ENCODE data around the gene RIIAD1. TPM values are rescaled to one million over a fixed set of nuclear protein-coding genes. Genes with fewer than 3 reads are reported as not detected.
"Not testable (repeated sequence)": the region's sequence is repeated elsewhere in the genome, so short reads cannot be mapped to it uniquely, and the experiment has no call there.

The RIIAD1 gene
- total RNA-seq, result not detected
- polyA plus RNA-seq, result not detected

- H3K27ac Mint-ChIP-seq, result peak within 1 kb of the TSS in 6 of 7 donors; percentile 55 to 86 (median 75)
- H3K36me3 Mint-ChIP-seq, result no peaks in the 10 kb centered on the region
- H3K9me3 Mint-ChIP-seq, result no peaks in the 10 kb centered on the region
- H3K4me3 Mint-ChIP-seq, result peak within 1 kb of the TSS; percentile 74 to 88 (median 80)
- no peak within 1 kb of the TSS for H3K27ac ChIP-seq (ENCODE audit: low read depth, low read length)
- H3K9me3 ChIP-seq (ENCODE audit: control insufficient read depth in 1 of 2, low read length in 2 of 2), result no peaks in the 10 kb centered on the region
- intact Hi-C loops (cut with micrococcal nuclease), result no loop called here
- H3K4me3 ChIP-seq (ENCODE audit: low read length in 2 of 2), result peak within 1 kb of the TSS; percentile 28 to 42
- CTCF ChIA-PET (ENCODE audit: partially characterized antibody), result interaction anchor here (1.2 kb wide), 1 partner anchor 14 kb away, joined by 3 read pairs; no protein-coding TSS in a partner anchor
- DNase-seq, result peak; percentile 31 to 56 (median 46)
- POLR2A ChIA-PET (ENCODE audit: partially characterized antibody), result no interaction called here
- peaks cover 14 to 36% (median 26%) of the 10 kb centered on the region in 4 donors for H3K4me1 Mint-ChIP-seq
- H3K4me1 ChIP-seq (ENCODE audit: insufficient read depth, low read length), result peaks cover 27% of the 10 kb centered on the region
- peaks cover 32% of the 10 kb centered on the region for H3K27me3 ChIP-seq (ENCODE audit: insufficient read depth, low read length)
- H3K27me3 Mint-ChIP-seq, result peaks cover 32 to 45% of the 10 kb centered on the region in 2 donors
- H3K36me3 ChIP-seq (ENCODE audit: insufficient read depth, low read length), result no peaks in the 10 kb centered on the region
Observed at GRCh38 chr1:151720974-151721787, at the start of gene RIIAD1. Gene RIIAD1, plus strand, starts transcription at chr1:151721522. Its CDS starts 15 bp downstream, at chr1:151721537.

GRCh38 chr1:151673407-151673806, 47.9 kb upstream of the RIIAD1 start:
- Mint-ChIP-seq H3K4me3 (no peak overlapping the region), H3K36me3 (peaks cover 56 to 57% of the 10 kb centered on the region in 2 donors), H3K4me1 (peaks cover 2 to 14% (median 10%) of the 10 kb centered on the region in 4 donors), H3K27ac (peak overlapping the region in 1 of 7 donors; percentile 75), H3K27me3 (no peaks in the 10 kb centered on the region), H3K9me3 (no peaks in the 10 kb centered on the region)
- intact Hi-C loops (cut with micrococcal nuclease), result no loop called here
- no peak for DNase-seq
- H3K36me3 ChIP-seq (ENCODE audit: insufficient read depth, low read length), result peaks cover 7% of the 10 kb centered on the region
- H3K27me3 ChIP-seq (ENCODE audit: insufficient read depth, low read length), result no peaks in the 10 kb centered on the region
- H3K27ac ChIP-seq (ENCODE audit: low read depth, low read length), result no peak overlapping the region
- no peaks in the 10 kb centered on the region for H3K9me3 ChIP-seq (ENCODE audit: control insufficient read depth in 1 of 2, low read length in 2 of 2)
- CTCF ChIA-PET (ENCODE audit: partially characterized antibody), result interaction anchor here (0.8 kb wide), 1 partner anchor 10 kb away, joined by 3 read pairs; no protein-coding TSS in a partner anchor
- H3K4me3 ChIP-seq (ENCODE audit: low read length in 2 of 2), result no peak overlapping the region
- POLR2A ChIA-PET (ENCODE audit: partially characterized antibody), result no interaction called here
- H3K4me1 ChIP-seq (ENCODE audit: insufficient read depth, low read length), result no peaks in the 10 kb centered on the region

DNA sequence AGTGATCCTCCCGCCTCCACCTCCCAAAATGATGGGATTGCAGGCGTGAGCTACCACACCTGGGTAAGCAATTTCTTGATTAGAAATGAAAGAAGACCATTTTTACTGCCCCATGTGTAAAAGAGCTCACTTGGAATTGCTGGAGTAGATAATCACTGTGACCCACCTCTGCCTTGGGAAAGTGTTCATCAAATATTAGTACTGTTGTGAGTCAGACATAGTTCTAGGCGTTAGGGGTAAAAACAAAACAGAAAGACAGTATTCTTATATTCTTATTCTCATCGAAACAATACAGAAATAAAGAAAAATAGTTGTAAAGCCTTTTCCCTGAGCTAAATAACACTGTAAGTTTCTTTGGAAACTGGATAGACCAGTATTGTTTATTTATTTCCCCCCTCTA, 40.9 kb upstream of the RIIAD1 start:
- H3K27ac Mint-ChIP-seq, result peak overlapping the region in 1 of 7 donors; percentile 59
- ChIA-PET POLR2A (ENCODE audit: partially characterized antibody) (no interaction called here), CTCF (ENCODE audit: partially characterized antibody) (no interaction called here)
- H3K4me3 Mint-ChIP-seq, result no peak overlapping the region
- no peak for DNase-seq
- peaks cover 24 to 32% of the 10 kb centered on the region in 2 donors for H3K36me3 Mint-ChIP-seq
- no peaks in the 10 kb centered on the region for H3K9me3 Mint-ChIP-seq
- intact Hi-C loops (cut with micrococcal nuclease), result no loop called here
- Histone ChIP-seq H3K4me1 (ENCODE audit: insufficient read depth, low read length) (no peaks in the 10 kb centered on the region), H3K36me3 (ENCODE audit: insufficient read depth, low read length) (peaks cover 6% of the 10 kb centered on the region), H3K4me3 (ENCODE audit: low read length in 2 of 2) (no peak overlapping the region), H3K27ac (ENCODE audit: low read depth, low read length) (no peak overlapping the region), H3K9me3 (ENCODE audit: control insufficient read depth in 1 of 2, low read length in 2 of 2) (no peaks in the 10 kb centered on the region), H3K27me3 (ENCODE audit: insufficient read depth, low read length) (no peaks in the 10 kb centered on the region)
- peaks cover 0 to 5% (median 0%) of the 10 kb centered on the region in 4 donors for H3K4me1 Mint-ChIP-seq
- H3K27me3 Mint-ChIP-seq, result no peaks in the 10 kb centered on the region

DNA sequence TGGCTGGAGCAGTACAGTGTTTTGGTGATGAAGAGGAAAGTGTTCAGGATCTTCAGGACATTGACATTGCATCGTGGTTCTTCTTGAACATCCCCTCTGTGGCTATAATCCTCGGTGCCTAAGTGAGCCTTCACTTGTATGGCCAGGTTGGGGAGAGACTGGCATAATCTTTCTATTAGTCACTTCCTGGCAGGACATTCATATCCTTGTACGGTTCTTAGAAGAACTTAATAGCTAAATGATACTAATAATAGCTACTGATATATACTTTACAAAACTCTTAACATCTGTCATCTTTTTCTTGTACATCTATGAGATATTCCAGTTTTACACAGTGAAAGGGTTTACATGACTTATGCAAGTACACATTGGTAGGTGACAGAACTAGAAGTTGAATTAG, 40.5 kb upstream of the RIIAD1 start:
- Histone ChIP-seq H3K9me3 (ENCODE audit: control insufficient read depth in 1 of 2, low read length in 2 of 2) (no peaks in the 10 kb centered on the region), H3K27ac (ENCODE audit: low read depth, low read length) (no peak overlapping the region), H3K4me1 (ENCODE audit: insufficient read depth, low read length) (no peaks in the 10 kb centered on the region), H3K36me3 (ENCODE audit: insufficient read depth, low read length) (peaks cover 6% of the 10 kb centered on the region), H3K4me3 (ENCODE audit: low read length in 2 of 2) (no peak overlapping the region), H3K27me3 (ENCODE audit: insufficient read depth, low read length) (no peaks in the 10 kb centered on the region)
- H3K27me3 Mint-ChIP-seq, result no peaks in the 10 kb centered on the region
- H3K9me3 Mint-ChIP-seq, result no peaks in the 10 kb centered on the region
- peak overlapping the region in 1 of 7 donors; percentile 59 for H3K27ac Mint-ChIP-seq
- ChIA-PET CTCF (ENCODE audit: partially characterized antibody) (no interaction called here), POLR2A (ENCODE audit: partially characterized antibody) (no interaction called here)
- H3K4me1 Mint-ChIP-seq, result peaks cover 0 to 5% (median 0%) of the 10 kb centered on the region in 4 donors
- DNase-seq, result no peak
- H3K36me3 Mint-ChIP-seq, result peaks cover 28 to 30% of the 10 kb centered on the region in 2 donors
- intact Hi-C loops (cut with micrococcal nuclease), result no loop called here
- H3K4me3 Mint-ChIP-seq, result no peak overlapping the region

- H3K36me3 Mint-ChIP-seq, result peaks cover 33 to 40% of the 10 kb centered on the region in 2 donors
- CTCF ChIA-PET (ENCODE audit: partially characterized antibody), result no interaction called here
Observed at GRCh38 chr1:151681923-151682322, 39.4 kb upstream of the RIIAD1 start.

GRCh38 chr1:151682901-151683300, 38.4 kb upstream of the RIIAD1 start:
- H3K36me3 Mint-ChIP-seq, result peaks cover 34 to 41% of the 10 kb centered on the region in 2 donors
- H3K36me3 ChIP-seq (ENCODE audit: insufficient read depth, low read length), result peaks cover 14% of the 10 kb centered on the region
- H3K27ac ChIP-seq (ENCODE audit: low read depth, low read length); DNase-seq; H3K9me3 Mint-ChIP-seq; H3K27me3 ChIP-seq (ENCODE audit: insufficient read depth, low read length); H3K4me3 Mint-ChIP-seq; H3K4me3 ChIP-seq (ENCODE audit: low read length in 2 of 2); H3K4me1 Mint-ChIP-seq; intact Hi-C loops (cut with micrococcal nuclease); H3K27me3 Mint-ChIP-seq; H3K4me1 ChIP-seq (ENCODE audit: insufficient read depth, low read length); H3K9me3 ChIP-seq (ENCODE audit: control insufficient read depth in 1 of 2, low read length in 2 of 2); CTCF ChIA-PET (ENCODE audit: partially characterized antibody); POLR2A ChIA-PET (ENCODE audit: partially characterized antibody): not testable (repeated sequence)
- H3K27ac Mint-ChIP-seq, result peak overlapping the region in 1 of 7 donors; percentile 48

More at GRCh38 chr1:151681923-151682322, 39.4 kb upstream of the RIIAD1 start:
- intact Hi-C loops (cut with micrococcal nuclease), result no loop called here
- Histone ChIP-seq H3K27ac (ENCODE audit: low read depth, low read length) (no peak overlapping the region), H3K9me3 (ENCODE audit: control insufficient read depth in 1 of 2, low read length in 2 of 2) (no peaks in the 10 kb centered on the region), H3K4me3 (ENCODE audit: low read length in 2 of 2) (no peak overlapping the region), H3K27me3 (ENCODE audit: insufficient read depth, low read length) (no peaks in the 10 kb centered on the region), H3K4me1 (ENCODE audit: insufficient read depth, low read length) (no peaks in the 10 kb centered on the region), H3K36me3 (ENCODE audit: insufficient read depth, low read length) (peaks cover 12% of the 10 kb centered on the region)
- Mint-ChIP-seq H3K27me3 (no peaks in the 10 kb centered on the region), H3K9me3 (no peaks in the 10 kb centered on the region), H3K4me1 (peaks cover 0 to 4% (median 0%) of the 10 kb centered on the region in 4 donors), H3K4me3 (no peak overlapping the region), H3K27ac (no peak overlapping the region)
- POLR2A ChIA-PET (ENCODE audit: partially characterized antibody), result no interaction called here
- DNase-seq, result no peak

DNA sequence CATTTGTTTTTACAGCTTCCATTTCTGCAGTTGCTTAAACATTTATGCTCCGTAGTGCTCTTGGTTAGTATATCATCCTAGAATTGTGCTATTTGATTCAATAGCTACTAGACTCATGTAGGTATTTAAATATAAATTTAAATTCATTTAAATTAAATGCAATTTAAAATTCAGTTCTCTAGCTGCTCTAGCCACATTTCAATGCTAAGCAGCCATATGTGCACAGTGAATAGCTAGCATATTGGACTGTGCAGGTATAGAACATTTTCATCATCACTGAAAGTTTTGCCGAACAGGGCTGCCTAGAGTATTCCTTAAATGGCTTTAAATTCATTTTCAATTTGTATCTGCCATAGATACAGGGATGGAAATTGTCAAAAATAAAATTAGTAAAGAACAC, 37.2 kb upstream of the RIIAD1 start:
- peaks cover 34 to 39% of the 10 kb centered on the region in 2 donors for H3K36me3 Mint-ChIP-seq
- POLR2A ChIA-PET (ENCODE audit: partially characterized antibody), result interaction anchor here (0.7 kb wide), 1 partner anchor 74 kb away, joined by 4 read pairs; no protein-coding TSS in a partner anchor

More for the DNA sequence above, 37.2 kb upstream of the RIIAD1 start:
- H3K9me3 Mint-ChIP-seq, result no peaks in the 10 kb centered on the region
- CTCF ChIA-PET (ENCODE audit: partially characterized antibody), result interaction anchor here (0.7 kb wide), 1 partner anchor 74 kb away, joined by 3 read pairs; no protein-coding TSS in a partner anchor
- Histone ChIP-seq H3K4me1 (ENCODE audit: insufficient read depth, low read length) (no peaks in the 10 kb centered on the region), H3K36me3 (ENCODE audit: insufficient read depth, low read length) (peaks cover 14% of the 10 kb centered on the region), H3K9me3 (ENCODE audit: control insufficient read depth in 1 of 2, low read length in 2 of 2) (no peaks in the 10 kb centered on the region), H3K27ac (ENCODE audit: low read depth, low read length) (no peak overlapping the region), H3K4me3 (ENCODE audit: low read length in 2 of 2) (no peak overlapping the region), H3K27me3 (ENCODE audit: insufficient read depth, low read length) (no peaks in the 10 kb centered on the region)
- H3K4me3 Mint-ChIP-seq, result no peak overlapping the region
- no peak overlapping the region for H3K27ac Mint-ChIP-seq
- no peaks in the 10 kb centered on the region for H3K27me3 Mint-ChIP-seq
- H3K4me1 Mint-ChIP-seq, result peaks cover 0 to 5% (median 0%) of the 10 kb centered on the region in 4 donors
- intact Hi-C loops (cut with micrococcal nuclease), result no loop called here
- no peak for DNase-seq

Data from CD4-positive, alpha-beta memory T cell (primary cell).